Ishikawa (cell line): ENCODE data around the gene INTS2.

ENCODE experiments used
- CEBPB ChIP-seq: IDR thresholded peaks from 2 replicates; pipeline ENCODE4 v1.6.1; 2012
- CREB1 ChIP-seq: IDR thresholded peaks from 2 replicates; pipeline ENCODE4 v1.6.1; 2012; ENCODE audit warnings: low read depth
- EGR1 ChIP-seq: IDR thresholded peaks from 2 replicates; pipeline ENCODE4 v1.6.1; 2012
- EP300 ChIP-seq: IDR thresholded peaks from 2 replicates; pipeline ENCODE4 v1.6.1; 2012; ENCODE audit warnings: borderline replicate concordance
- FOXM1 ChIP-seq: IDR thresholded peaks from 2 replicates; pipeline ENCODE4 v1.6.1; 2012; ENCODE audit warnings: low read depth, borderline replicate concordance
- RAD21 ChIP-seq: IDR thresholded peaks from 2 replicates; pipeline ENCODE4 v1.6.1; 2012; ENCODE audit warnings: low read depth
- REST ChIP-seq: IDR thresholded peaks from 2 replicates; pipeline ENCODE4 v1.6.1; 2012; ENCODE audit warnings: low read depth, mild to moderate bottlenecking
- TAF1 ChIP-seq: IDR thresholded peaks from 2 replicates; pipeline ENCODE4 v1.6.1; 2012; ENCODE audit warnings: low read depth, mild to moderate bottlenecking
- TCF12 ChIP-seq: IDR thresholded peaks from 2 replicates; pipeline ENCODE4 v1.6.1; 2012; ENCODE audit warnings: low read depth
- TEAD4 ChIP-seq: IDR thresholded peaks from 2 replicates; pipeline ENCODE4 v1.6.1; 2012
- YY1 ChIP-seq: IDR thresholded peaks from 2 replicates; pipeline ENCODE4 v1.6.1; 2012; ENCODE audit warnings: low read depth

- TF ChIP-seq YY1, result no peak
- TF ChIP-seq TAF1, result no peak
- no peak for TF ChIP-seq EGR1
- TF ChIP-seq REST, result no peak
- TF ChIP-seq EP300, result no peak
- no peak for TF ChIP-seq CREB1
- TF ChIP-seq TCF12, result no peak
- no peak for TF ChIP-seq RAD21
- TF ChIP-seq FOXM1, result no peak
- TF ChIP-seq CEBPB, result no peak
- TF ChIP-seq TEAD4, result no peak
Observed at GRCh38 chr17:61884864-61885263, 42.9 kb downstream of the INTS2 start.
